Type B pancreatic cell (in vitro differentiated cells): Measurements from ENCODE around the gene CERKL. TPM values are rescaled to one million over a fixed set of nuclear protein-coding genes. Genes with fewer than 3 reads are reported as not detected.

Experiments
- DNase-seq: peaks from one replicate; pipeline ENCODE4 v3.0.0; 2021; ENCODE audit warnings: mixed read lengths; ENCODE audit not compliant: unreplicated experiment; ENCODE audit errors: extremely low spot score
- H3K27ac Mint-ChIP-seq: 2 replicates; pipeline ENCODE4 v1.8.0; 2021; ENCODE audit warnings: mild to moderate bottlenecking, mixed read lengths
- H3K27me3 Mint-ChIP-seq: 2 replicates; pipeline ENCODE4 v1.8.0; 2021; ENCODE audit warnings: mixed read lengths
- H3K36me3 Mint-ChIP-seq: 2 replicates; pipeline ENCODE4 v1.8.0; 2021; ENCODE audit warnings: mixed read lengths
- H3K4me1 Mint-ChIP-seq: one replicate; pipeline ENCODE4 v1.8.0; 2021; ENCODE audit warnings: mixed read lengths; ENCODE audit not compliant: unreplicated experiment
- H3K4me3 Mint-ChIP-seq: 2 replicates; pipeline ENCODE4 v1.8.0; 2021; ENCODE audit warnings: mild to moderate bottlenecking, mixed read lengths
- H3K9me3 Mint-ChIP-seq: 2 replicates; pipeline ENCODE4 v1.8.0; 2021; ENCODE audit warnings: mixed read lengths
- CTCF ChIP-seq: fragments of 200-600 bp; sonication (generic); conservative IDR thresholded peaks from 2 replicates; pipeline ENCODE4 v1.5.0; 2021; ENCODE audit warnings: antibody characterized with exemption, mild to moderate bottlenecking
- total RNA-seq: library from RNA; stranded (reverse); gene quantifications from 2 replicates; pipeline ENCODE4 v1.2.1, GENCODE V29; 2021; ENCODE audit warnings: low replicate concordance

Gene CERKL
- total RNA-seq, 1 donor from 2014 or later, result 2.9 TPM

GRCh38 chr2:181648478-181649155 lies 8.3 kb downstream of the CERKL start:
- no peak for TF ChIP-seq CTCF
- H3K4me3 Mint-ChIP-seq, result no peak overlapping the region
- DNase-seq, result no peak
- peaks cover 8% of the 10 kb centered on the region for H3K9me3 Mint-ChIP-seq
- no peak overlapping the region for H3K27ac Mint-ChIP-seq
- no peaks in the 10 kb centered on the region for H3K36me3 Mint-ChIP-seq
- H3K27me3 Mint-ChIP-seq, result peaks cover 33% of the 10 kb centered on the region
- H3K4me1 Mint-ChIP-seq, result no peaks in the 10 kb centered on the region

GRCh38 chr2:181646415-181646987 lies 10.4 kb downstream of the CERKL start:
- TF ChIP-seq CTCF, result no peak
- DNase-seq, result no peak
- peaks cover 17% of the 10 kb centered on the region for H3K27me3 Mint-ChIP-seq
- no peaks in the 10 kb centered on the region for H3K4me1 Mint-ChIP-seq
- peaks cover 8% of the 10 kb centered on the region for H3K9me3 Mint-ChIP-seq
- no peaks in the 10 kb centered on the region for H3K36me3 Mint-ChIP-seq
- no peak overlapping the region for H3K27ac Mint-ChIP-seq
- H3K4me3 Mint-ChIP-seq, result no peak overlapping the region

GRCh38 chr2:181643151-181643550 lies 13.8 kb downstream of the CERKL start:
- no peaks in the 10 kb centered on the region for H3K36me3 Mint-ChIP-seq
- no peaks in the 10 kb centered on the region for H3K4me1 Mint-ChIP-seq
- no peak overlapping the region for H3K27ac Mint-ChIP-seq
- H3K9me3 Mint-ChIP-seq, result peaks cover 8% of the 10 kb centered on the region
- no peak for DNase-seq
- H3K4me3 Mint-ChIP-seq, result no peak overlapping the region
- peaks cover 3% of the 10 kb centered on the region for H3K27me3 Mint-ChIP-seq
- TF ChIP-seq CTCF, result no peak

GRCh38 chr2:181642086-181642485 lies 14.8 kb downstream of the CERKL start:
- peaks cover 8% of the 10 kb centered on the region for H3K9me3 Mint-ChIP-seq
- DNase-seq, result no peak
- no peak for TF ChIP-seq CTCF
- H3K36me3 Mint-ChIP-seq, result no peaks in the 10 kb centered on the region
- H3K4me3 Mint-ChIP-seq, result no peak overlapping the region
- H3K27me3 Mint-ChIP-seq, result peaks cover 3% of the 10 kb centered on the region
- H3K4me1 Mint-ChIP-seq, result no peaks in the 10 kb centered on the region
- no peak overlapping the region for H3K27ac Mint-ChIP-seq

- Mint-ChIP-seq H3K4me3 (no peak overlapping the region), H3K27ac (no peak overlapping the region), H3K9me3 (no peaks in the 10 kb centered on the region), H3K36me3 (no peaks in the 10 kb centered on the region), H3K27me3 (no peaks in the 10 kb centered on the region), H3K4me1 (no peaks in the 10 kb centered on the region)
- TF ChIP-seq CTCF, result no peak
- DNase-seq, result no peak
Observed at GRCh38 chr2:181639686-181640085, 17.2 kb downstream of the CERKL start.
